Large intestine (tissue), 3 donors: ENCODE data around the gene VOPP1. TPM values are rescaled to one million over a fixed set of nuclear protein-coding genes. Genes with fewer than 3 reads are reported as not detected.

Experiments
- DNase-seq, 2 donors: peaks; one replicate each; pipeline versions ENCODE4 v3.0.0 to v3.0.0-alpha.2; 2013
- H3K27ac ChIP-seq: one replicate; pipeline ENCODE4 v1.5.1; 2013; ENCODE audit warnings: low read length
- H3K27me3 ChIP-seq: 2 replicates; pipeline ENCODE4 v1.6.1; 2013; ENCODE audit warnings: low read length; ENCODE audit not compliant: control insufficient read depth, insufficient read depth
- H3K36me3 ChIP-seq: 2 replicates; pipeline ENCODE4 v1.6.1; 2013; ENCODE audit warnings: low read length; ENCODE audit not compliant: control insufficient read depth, insufficient read depth
- H3K4me1 ChIP-seq: one replicate; pipeline ENCODE4 v1.6.1; 2013; ENCODE audit warnings: low read length; ENCODE audit not compliant: control insufficient read depth, insufficient read depth
- H3K4me3 ChIP-seq: one replicate; pipeline ENCODE4 v1.5.1; 2013; ENCODE audit warnings: low read length
- H3K9me3 ChIP-seq: one replicate; pipeline ENCODE4 v1.6.1; 2013; ENCODE audit warnings: mild to moderate bottlenecking, low read depth, low read length, moderate library complexity; ENCODE audit not compliant: control insufficient read depth
- WGBS: methylation state at CpG from one replicate; pipeline ENCODE4 v1.1.5; 2013; ENCODE audit warnings: low lambda C conversion rate; ENCODE audit not compliant: insufficient coverage; 5-methylcytosine and 5-hydroxymethylcytosine counted together
- polyA plus RNA-seq: library from polyadenylated mRNA; unstranded; fragments of 120-200 nt; gene quantifications from one replicate; pipeline ENCODE4 v1.2.1, GENCODE V29; 2013

The VOPP1 gene
- polyA plus RNA-seq, 1 donor: 29.9 TPM

GRCh38 chr7:55532150-55532917, 40.0 kb downstream of the VOPP1 start:
- Histone ChIP-seq H3K36me3 (no peaks in the 10 kb centered on the region), H3K4me1 (peaks cover 11% of the 10 kb centered on the region), H3K9me3 (no peaks in the 10 kb centered on the region), H3K27ac (no peak overlapping the region), H3K4me3 (no peak overlapping the region), H3K27me3 (no peaks in the 10 kb centered on the region)
- no CpG with 5 or more reads among the region's 8 CpGs for WGBS
- DNase-seq: no peak

- WGBS: no CpG with 5 or more reads among the region's 5 CpGs
- Histone ChIP-seq H3K4me1 (peaks cover 11% of the 10 kb centered on the region), H3K36me3 (no peaks in the 10 kb centered on the region), H3K27me3 (no peaks in the 10 kb centered on the region), H3K9me3 (no peaks in the 10 kb centered on the region), H3K4me3 (no peak overlapping the region), H3K27ac (no peak overlapping the region)
- DNase-seq: no peak
Measured at GRCh38 chr7:55531536-55531935, 40.8 kb downstream of the VOPP1 start.

- no CpG with 5 or more reads among the region's 4 CpGs for WGBS
- no peak overlapping the region for H3K27ac ChIP-seq
- no peaks in the 10 kb centered on the region for H3K27me3 ChIP-seq
- DNase-seq: no peak
- H3K4me3 ChIP-seq: no peak overlapping the region
- H3K9me3 ChIP-seq: no peaks in the 10 kb centered on the region
- no peaks in the 10 kb centered on the region for H3K36me3 ChIP-seq
- H3K4me1 ChIP-seq: no peaks in the 10 kb centered on the region
Measured at GRCh38 chr7:55527307-55527706, 45.0 kb downstream of the VOPP1 start.

- Histone ChIP-seq H3K4me3 (no peak overlapping the region), H3K9me3 (no peaks in the 10 kb centered on the region), H3K27me3 (no peaks in the 10 kb centered on the region), H3K27ac (no peak overlapping the region), H3K36me3 (no peaks in the 10 kb centered on the region), H3K4me1 (no peaks in the 10 kb centered on the region)
- no CpG with 5 or more reads among the region's 5 CpGs for WGBS
- no peak for DNase-seq
Measured at GRCh38 chr7:55526770-55527169, 45.5 kb downstream of the VOPP1 start.

GRCh38 chr7:55526329-55526728, 46.0 kb downstream of the VOPP1 start:
- no peaks in the 10 kb centered on the region for H3K4me1 ChIP-seq
- DNase-seq: no peak
- no peaks in the 10 kb centered on the region for H3K27me3 ChIP-seq
- no CpG with 5 or more reads among the region's 4 CpGs for WGBS
- H3K9me3 ChIP-seq: no peaks in the 10 kb centered on the region
- no peaks in the 10 kb centered on the region for H3K36me3 ChIP-seq
- no peak overlapping the region for H3K4me3 ChIP-seq
- no peak overlapping the region for H3K27ac ChIP-seq

GRCh38 chr7:55524558-55525310, 47.6 kb downstream of the VOPP1 start:
- Histone ChIP-seq H3K4me3 (no peak overlapping the region), H3K9me3 (no peaks in the 10 kb centered on the region), H3K27me3 (no peaks in the 10 kb centered on the region), H3K27ac (no peak overlapping the region), H3K36me3 (no peaks in the 10 kb centered on the region), H3K4me1 (no peaks in the 10 kb centered on the region)
- no peak for DNase-seq
- WGBS: no CpG with 5 or more reads among the region's 21 CpGs

GRCh38 chr7:55523366-55523765, 48.9 kb downstream of the VOPP1 start:
- Histone ChIP-seq H3K27me3 (no peaks in the 10 kb centered on the region), H3K4me1 (no peaks in the 10 kb centered on the region), H3K9me3 (no peaks in the 10 kb centered on the region), H3K27ac (no peak overlapping the region), H3K36me3 (peaks cover 8% of the 10 kb centered on the region), H3K4me3 (no peak overlapping the region)
- WGBS: 83% methylated on average over 1 of the region's 2 CpGs
- no peak for DNase-seq

GRCh38 chr7:55521917-55522902, 50.1 kb downstream of the VOPP1 start:
- Histone ChIP-seq H3K4me1 (no peaks in the 10 kb centered on the region), H3K9me3 (no peaks in the 10 kb centered on the region), H3K4me3 (no peak overlapping the region), H3K36me3 (peaks cover 17% of the 10 kb centered on the region), H3K27me3 (no peaks in the 10 kb centered on the region), H3K27ac (no peak overlapping the region)
- WGBS: 100% methylated on average over 1 of the region's 18 CpGs
- no peak for DNase-seq

GRCh38 chr7:55521512-55521911, 50.8 kb downstream of the VOPP1 start:
- Histone ChIP-seq H3K36me3 (peaks cover 19% of the 10 kb centered on the region), H3K4me3 (no peak overlapping the region), H3K4me1 (no peaks in the 10 kb centered on the region), H3K27ac (no peak overlapping the region), H3K9me3 (no peaks in the 10 kb centered on the region), H3K27me3 (no peaks in the 10 kb centered on the region)
- no CpG with 5 or more reads among the region's 9 CpGs for WGBS
- DNase-seq: no peak
